GM19351 (cell line): ENCODE results near the gene SORBS1.
"Not testable (repeated sequence)": the region's sequence is repeated elsewhere in the genome, so short reads cannot be mapped to it uniquely, and the experiment has no call there.

Source experiments
- ATAC-seq: cut with Tn5 transposase; IDR thresholded peaks from one replicate; pipeline ENCODE4 v1.9.1; 2021; ENCODE audit warnings: mild to moderate bottlenecking, moderate library complexity; ENCODE audit not compliant: unreplicated experiment

Gene SORBS1

DNA sequence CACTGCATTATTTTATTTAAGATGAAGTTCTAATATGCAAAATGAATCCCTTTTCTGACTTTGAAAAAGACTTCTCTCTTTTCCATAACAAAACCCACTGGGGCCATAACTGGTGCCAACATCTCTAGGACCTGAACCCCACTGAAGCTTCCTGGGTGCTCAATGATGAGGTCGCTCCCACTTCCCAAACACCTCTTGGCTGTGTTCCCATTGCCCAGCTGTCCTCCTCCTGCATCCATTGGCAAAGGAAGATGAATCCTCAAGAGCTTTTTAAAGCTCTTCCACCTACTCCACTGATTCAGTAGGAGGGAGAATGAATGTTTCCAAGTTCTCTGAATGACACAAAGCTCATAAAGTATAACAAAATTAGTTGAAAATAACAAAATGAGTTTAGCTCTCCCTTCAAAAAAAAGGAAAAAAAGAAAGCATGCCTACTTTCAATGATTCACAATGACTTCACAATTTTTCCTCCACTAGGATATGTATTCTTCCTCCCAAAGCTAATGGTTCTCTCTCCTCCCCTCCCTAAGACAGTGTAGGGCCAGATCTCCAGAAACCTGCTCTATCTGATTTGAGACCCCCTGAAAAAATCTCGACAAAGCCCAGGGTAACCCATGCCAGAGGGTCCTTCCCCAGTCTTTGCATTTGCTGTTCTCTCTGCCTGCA is 64.8 kb downstream of the SORBS1 start:
- ATAC-seq, result no peak

DNA sequence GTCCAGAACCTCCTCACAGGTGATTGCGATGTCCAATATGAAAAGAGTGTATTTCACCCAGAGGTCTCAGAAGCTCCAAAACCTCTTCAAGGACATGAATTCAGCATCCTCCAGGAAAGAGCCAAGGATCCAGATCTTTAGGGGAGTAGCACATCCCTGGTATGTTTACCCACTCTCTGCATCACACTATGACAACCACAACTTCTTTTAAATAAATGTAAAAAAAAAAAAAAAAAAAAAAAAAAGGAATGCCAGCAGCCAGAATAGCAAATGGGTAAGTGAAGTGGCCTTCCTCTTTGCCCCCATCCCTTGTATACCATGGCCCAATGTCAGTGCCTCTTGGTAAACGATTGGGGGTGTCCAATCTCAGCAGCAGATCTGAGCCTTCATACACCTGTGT is 67.3 kb downstream of the SORBS1 start:
- ATAC-seq, result no peak

DNA sequence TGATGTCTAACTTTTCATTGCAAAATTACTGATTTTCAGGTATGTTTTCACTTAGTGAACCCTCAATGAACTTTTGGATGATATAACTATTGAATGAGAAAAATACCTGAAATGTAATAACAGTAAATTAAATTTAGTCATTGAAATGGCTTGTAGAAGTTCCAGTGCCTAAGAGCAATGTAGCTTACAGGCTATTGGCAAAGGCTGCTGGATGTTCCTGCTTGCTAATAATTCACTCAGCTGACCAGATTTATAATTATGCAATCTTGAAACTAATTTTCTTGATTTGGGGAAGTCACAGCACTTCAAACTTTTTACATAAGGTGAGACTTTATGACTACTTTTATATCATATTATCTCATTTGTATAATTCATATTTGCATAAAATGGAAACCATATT is 73.2 kb downstream of the SORBS1 start:
- ATAC-seq, result no peak

DNA sequence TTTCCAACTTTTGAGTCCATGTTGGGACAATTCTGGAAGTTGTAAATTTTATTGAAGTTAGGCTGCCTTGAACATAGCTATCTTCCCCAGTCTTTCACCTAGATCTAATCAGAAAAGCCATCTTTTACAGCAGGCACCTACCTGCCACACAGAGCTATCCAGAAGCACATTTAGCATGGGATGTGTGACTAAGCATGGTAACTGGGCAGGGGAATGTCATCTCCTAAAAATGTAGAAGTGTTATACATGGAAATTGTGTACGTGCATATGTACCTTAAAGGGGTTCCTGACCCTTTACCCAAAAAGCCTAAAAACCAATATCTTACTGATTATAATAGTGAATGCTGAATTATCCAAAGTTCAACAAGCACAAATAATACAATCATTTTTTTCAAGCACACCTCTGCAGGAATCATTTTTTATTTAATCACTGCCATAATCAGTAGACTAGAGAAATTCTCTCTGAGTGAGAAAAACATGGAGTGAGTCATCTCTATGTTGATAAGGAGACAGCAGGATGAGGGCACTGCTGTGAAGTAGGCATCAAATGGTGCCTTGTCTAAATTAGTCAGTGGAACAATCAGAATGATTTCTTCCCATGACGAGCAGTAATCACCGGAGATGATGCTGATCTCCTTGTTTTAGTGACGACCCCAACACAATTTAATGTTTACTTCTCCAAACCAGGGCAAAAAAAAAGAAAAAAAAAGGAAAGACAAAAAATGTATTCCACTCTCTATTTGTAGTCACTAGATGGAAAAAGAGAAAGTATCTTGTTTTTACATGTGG is 75.9 kb downstream of the SORBS1 start:
- no peak for ATAC-seq

DNA sequence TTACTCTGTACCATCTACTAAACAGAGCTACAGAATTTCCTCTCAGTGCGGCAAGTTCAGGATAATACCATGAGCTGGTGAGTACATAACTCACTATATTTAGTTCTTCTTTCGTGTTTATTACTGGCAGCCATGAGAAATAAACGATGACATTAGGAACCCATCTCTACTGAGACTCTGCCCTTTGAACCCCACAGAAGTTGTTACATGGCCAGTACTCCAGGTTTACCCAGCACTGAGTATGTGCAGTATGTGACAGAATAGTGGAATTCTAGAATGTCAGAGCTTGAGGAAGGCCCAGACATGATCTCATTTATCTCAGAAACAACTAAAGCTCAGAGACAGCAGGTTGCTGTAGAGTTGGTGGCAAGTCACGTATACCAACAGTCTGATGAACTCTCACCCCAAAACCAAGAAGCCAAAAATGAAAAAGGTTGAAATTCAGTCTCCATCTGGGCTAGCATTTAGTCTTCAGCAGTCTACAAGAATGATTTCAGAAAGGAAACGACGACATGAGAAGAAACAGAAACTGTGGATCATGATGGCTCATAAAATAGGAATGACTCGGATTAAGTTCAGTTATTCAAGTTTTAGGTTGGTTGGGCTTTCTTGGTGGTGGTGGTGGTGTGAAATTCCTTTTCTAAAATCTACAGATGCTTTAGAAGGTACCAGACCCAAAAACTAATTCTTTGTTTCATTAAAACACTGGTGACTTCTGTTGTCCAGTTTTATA is 78.5 kb downstream of the SORBS1 start:
- ATAC-seq, result no peak

DNA sequence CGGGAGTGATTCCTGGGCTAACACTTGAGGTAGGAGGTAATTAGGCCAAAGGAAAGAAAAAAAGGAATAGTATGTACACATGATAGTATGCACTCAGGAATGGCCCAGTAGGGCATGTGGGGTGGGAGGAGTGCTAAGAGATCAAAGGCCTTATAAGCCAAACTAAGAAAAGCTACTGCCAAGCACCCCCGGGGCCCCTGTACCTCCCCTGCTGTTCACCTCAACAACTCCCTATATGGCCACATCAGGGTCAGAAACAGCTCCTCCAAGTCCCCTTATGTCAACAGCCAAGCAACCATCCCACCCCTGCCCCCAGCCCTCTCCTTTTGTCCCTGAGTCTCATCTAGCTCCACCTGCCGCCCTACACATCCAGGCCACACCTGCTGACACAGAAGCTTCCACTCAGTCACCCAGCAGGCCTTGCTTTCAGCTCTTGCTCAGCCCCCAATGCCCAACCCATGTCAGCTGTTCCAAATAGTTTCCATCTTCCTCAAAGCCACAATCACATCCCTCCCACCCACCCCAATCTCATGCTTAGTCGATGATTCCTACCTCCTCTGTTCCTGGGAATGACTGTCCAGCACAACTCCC is 80.2 kb downstream of the SORBS1 start:
- ATAC-seq, result no peak

DNA sequence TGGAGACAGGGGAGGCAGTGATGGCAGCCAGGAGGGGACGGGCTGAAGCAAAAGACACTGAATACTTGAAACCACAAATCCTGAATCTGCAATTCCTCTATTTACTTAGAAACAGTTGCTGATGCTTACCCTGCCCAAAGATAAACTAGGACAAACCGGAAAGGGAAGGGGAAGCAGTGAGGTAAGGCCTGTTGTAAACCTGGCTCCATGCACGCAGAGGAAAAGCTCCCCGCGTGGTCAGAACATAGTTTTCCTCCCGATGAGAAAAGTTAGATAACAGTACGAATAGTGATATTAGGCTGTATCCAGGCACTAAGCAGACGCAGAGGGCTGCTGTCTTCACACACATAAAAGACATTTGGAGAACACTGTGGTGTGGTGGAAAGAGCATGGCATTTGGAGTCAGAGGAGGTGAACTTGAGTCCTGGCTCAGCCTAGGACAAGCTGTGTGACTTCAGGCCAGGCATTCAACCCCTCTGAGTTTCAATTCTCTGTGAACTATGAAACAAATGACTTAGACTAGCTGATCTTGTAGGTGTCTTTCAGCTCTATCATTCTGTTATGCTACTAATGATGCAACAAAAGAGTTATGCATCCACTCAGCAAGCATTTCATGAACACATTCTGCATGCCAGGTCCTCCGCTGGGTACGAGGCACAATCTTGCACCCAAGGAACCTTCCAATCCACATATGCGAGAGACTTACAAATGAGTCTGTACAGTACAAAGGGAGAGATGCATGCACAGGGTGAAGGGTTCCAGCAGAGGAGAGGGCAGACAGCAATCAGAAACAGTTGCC is 80.9 kb downstream of the SORBS1 start:
- ATAC-seq, result no peak

DNA sequence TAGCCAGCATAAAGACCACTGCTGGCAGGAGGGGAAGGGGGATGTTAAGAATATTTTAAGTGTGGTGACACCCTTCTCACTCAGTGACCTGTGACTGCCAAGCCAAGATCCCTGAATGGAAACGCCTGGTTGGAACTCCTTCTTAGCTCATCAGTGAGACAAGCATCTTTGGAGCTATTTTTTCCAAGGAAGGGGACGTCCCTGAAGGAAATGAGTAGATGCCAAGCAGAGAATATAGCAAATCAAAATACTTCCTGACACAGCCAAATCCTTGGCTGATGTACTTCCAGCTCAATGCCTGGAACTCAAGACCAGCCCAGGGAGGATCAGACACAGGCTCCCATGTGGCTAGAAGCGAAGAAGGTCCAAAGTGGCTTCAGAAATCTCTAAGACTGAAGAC is 82.2 kb downstream of the SORBS1 start:
- no peak for ATAC-seq

DNA sequence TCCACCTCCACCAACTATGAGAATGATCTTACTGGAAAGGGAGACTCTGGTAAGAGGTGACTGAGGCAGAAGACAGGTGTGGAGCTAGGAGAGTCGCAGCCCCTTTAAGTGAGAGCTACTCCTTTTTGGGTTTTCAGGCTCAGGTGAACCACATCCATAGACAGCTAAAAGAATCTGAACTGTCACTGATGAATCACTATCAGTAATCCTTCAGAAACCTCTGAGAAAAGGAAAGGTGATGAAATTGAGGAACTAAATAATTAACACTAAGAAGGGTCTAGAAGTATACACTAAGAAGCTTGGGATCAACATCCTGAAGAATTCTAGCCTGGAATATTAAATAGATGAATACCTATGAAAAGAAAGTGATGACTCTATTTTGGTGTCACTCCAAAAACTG is 83.0 kb downstream of the SORBS1 start:
- no peak for ATAC-seq

DNA sequence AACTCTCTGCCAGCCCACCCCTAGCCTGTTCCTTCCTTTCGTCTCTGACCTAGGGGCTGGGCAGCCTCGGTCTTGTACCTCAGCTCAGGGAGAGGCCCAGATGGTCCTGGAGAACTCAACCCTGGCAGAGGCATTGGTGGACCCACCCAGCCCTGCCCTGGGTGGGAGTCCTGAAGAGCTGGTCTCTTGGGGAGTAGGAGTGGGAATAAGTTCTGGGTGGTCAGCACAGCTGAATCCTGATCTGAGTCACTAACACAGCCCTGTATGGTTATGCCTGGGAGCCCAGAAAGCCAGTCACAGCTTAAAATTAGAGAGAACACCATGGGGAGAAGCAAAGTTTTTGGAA is 84.0 kb downstream of the SORBS1 start:
- no peak for ATAC-seq

DNA sequence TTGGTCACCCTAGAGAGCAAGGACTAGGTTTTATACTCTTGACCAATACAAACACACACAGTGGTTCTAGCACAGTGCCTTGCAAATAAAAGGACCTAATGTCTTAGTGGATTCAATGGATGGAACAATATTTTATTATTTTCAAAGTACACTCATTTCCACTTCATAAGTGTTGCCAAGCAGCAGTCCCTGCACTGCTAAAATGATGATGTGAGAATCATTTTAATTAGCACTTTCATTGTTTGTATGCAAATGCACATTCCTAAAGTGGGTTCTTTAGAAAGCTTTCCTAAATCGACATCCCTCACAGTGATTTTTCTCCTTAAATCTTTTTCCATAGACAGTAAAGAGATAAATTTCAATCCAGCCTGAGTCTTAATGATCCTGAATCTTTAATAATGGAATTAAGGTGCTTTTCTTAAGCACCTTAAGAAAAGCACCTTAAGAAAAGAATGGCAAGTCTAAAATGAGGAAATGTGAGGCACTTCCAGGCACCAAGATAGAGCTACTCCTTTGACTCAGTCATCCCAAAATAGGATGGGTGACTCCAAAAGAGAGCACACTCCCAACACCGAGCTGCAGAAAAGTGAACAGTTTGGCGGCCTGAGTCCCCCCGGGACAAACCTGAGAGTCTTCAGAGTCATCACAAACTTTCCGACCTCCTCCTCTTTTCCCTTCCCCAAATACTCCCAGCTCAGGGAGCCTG is 84.5 kb downstream of the SORBS1 start:
- ATAC-seq, result no peak

DNA sequence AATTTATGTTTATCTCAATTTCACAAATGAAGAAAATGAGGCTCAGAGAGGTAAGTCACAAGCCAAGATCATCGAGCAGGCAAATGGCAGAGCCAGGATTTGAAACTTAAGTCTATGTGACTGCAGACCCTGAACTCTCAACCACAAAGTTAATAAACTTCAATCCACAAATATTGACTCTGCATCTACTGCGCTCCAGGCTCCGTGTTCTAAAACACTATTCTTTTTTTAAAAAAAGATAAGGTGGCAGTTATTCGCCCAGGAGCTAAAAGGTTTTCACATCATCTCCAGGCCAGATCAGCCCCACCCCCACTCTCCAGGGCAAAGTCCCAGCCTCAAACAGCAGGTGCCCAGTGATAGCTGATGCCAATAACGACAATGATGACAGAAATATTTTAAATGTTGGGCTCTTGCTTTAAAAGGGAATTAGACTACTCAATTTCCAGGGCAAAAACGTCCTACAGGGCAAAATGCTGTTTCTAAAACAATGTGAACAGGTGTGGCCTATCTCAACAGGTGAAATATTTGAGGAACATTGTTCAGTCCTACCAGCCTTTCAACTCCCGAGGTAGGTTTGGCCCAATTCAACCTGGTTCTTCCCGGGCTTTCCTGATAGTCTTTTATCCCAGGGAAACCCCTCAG is 85.2 kb downstream of the SORBS1 start:
- ATAC-seq, result no peak

DNA sequence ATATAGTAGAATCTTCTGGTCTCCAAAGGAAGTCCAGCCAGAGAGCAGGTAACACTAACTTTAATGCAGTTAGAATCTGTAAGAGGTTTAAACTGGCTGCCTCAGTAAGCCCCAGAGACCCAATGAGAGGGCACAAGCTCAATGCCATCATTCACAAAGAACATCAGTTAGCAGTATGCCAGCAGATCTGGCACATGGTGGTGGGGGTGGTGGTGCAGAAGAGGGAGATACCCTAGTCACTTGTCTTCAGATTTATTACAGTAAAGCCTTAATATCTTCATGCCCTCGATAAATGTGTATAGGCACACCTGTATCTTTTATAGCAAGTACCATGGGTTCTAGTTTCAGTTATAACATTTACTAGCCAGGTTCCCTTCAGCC is 86.2 kb downstream of the SORBS1 start:
- ATAC-seq, result no peak

DNA sequence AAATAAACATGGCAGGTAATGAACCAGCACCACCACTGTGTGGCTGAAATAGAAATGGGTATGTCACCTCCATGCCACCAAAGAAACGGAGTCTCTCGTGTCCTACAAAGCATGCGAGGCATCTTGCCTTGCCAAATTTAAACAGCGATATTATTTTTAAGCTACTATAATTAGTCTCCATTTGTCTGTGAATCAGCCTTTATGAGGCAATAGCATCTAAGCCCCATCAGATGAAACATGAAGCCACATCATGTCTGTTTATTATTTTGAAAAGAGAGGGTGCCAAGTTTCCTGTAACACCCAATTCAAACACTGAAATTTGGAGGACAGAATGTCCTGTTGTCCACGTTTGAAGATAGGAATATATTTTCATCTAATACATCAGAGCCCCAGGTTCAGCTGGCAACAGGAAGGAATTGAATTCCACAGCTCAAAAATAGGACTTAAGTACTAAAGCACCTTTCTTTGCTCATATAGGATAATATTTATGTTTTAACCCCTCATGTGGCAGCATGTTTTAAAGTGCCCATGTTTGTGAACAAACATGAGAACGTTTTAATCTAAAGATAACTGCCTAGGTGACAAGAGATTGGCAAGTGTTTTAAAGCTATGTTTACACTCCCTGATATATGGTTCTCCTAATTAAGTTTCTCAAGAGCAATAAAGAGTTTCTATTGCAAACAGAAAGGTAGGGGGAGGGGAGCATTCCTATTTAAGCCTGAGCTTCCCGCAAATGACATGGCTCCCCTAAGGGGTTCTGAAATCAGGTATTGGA is 86.8 kb downstream of the SORBS1 start:
- no peak for ATAC-seq

DNA sequence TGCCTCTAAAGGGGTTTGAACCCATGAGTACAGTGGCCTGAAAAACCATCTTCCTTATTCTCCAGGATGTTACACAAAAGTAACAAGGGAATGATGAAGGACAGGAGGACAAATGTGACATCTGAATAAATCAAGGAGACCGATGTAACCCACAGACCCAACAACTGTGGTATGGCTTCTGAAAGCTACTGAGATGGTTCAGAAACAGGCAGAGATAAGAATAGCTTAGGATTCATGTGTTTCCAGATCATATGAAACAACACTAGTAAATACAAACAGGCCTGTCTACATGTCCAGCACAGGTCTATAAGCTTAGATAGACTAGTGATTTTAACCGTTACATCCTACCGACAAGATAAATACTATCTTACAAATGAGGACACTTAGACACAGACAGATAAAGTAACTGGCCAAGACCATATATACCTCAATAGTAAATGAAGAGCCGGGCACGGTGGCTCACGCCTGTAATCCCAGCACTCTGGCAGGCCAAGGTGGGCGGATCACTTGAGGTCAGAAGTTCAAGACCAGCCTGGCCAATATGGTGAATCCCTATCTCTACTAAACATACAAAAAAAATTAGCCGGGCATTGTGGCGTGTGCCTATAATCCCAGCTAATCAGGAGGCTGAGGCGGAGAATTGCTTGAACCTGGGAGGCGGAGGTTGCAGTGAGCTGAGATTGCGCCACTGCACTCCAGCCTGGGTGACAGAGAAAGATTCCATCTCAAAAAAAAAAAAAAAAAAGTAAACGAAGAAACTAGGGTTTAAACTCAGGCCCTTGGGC is 88.7 kb downstream of the SORBS1 start:
- ATAC-seq, result no peak

DNA sequence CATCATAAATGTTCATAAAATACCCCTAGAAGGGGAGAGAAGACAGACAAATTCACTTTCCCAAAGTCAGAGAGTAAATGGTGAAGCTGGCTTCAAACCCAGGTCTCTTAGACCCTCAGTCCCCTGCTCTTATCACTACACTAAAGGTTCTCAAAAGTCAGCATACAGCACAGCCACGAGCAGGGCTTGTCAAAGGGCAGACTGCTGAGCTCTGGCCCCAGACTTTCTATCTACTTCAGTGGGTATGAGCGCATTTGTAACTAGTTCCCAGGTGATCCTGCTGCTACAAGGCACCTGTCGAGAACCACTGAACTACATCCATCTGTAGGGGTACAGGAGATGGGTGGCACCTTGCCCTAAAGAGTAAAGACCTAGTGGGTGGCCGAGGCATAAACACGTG is 91.5 kb downstream of the SORBS1 start:
- no peak for ATAC-seq

DNA sequence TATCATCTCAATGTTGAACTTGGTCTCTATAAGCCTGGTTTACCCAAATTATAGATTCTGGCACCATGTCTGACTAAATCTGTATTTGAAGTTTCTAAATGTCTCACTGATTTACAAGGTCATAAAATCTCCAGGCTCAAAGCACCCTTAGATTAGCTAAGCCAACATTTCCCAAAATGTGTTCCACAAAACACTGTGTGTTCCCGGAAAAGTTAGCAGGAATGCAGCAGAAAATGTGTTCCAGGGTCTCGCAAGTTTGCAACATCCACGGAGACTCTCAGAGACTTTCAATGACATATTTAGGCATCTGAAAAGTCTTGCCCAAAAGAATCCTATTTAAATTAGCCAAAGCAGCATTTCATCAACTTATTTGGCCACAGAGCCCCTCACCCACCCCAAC is 91.9 kb downstream of the SORBS1 start:
- no peak for ATAC-seq

DNA sequence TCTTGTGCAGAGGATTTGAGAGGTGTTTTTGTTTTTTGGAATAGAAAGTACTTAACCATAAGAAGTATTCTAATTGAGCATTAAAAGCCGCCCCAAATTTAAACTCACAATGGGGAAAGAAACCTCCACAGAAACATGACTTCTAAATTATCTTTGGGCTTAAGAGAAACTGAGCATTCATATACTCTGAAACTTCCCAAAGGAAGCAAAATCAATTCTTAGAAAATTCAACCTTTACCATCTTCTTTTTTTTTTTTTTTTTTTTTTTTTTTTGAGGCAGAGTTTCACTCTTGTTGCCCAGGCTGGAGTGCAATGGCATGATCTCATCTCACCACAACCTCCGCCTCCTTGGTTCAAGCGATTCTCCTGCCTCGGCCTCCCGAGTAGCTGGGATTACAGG is 93.5 kb downstream of the SORBS1 start:
- ATAC-seq, result not testable (repeated sequence)
